DND-41 (cell line): Measurements from ENCODE around the gene CAPRIN1.

ENCODE experiments used
- EZH2 ChIP-seq: IDR thresholded peaks from 3 replicates; pipeline ENCODE4 v1.6.1; 2012; ENCODE audit warnings: borderline replicate concordance, low read depth, mild to moderate bottlenecking, moderate library complexity, low read length, inconsistent platforms; ENCODE audit not compliant: severe bottlenecking
- TF ChIP-seq, protein P1 (sequence below): IDR thresholded peaks from 2 replicates; pipeline ENCODE4 v1.5.1; 2012; ENCODE audit warnings: borderline replicate concordance, low read length, moderate library complexity, mild to moderate bottlenecking; ENCODE audit not compliant: poor library complexity, severe bottlenecking; ENCODE audit errors: extremely low read depth

DNA sequence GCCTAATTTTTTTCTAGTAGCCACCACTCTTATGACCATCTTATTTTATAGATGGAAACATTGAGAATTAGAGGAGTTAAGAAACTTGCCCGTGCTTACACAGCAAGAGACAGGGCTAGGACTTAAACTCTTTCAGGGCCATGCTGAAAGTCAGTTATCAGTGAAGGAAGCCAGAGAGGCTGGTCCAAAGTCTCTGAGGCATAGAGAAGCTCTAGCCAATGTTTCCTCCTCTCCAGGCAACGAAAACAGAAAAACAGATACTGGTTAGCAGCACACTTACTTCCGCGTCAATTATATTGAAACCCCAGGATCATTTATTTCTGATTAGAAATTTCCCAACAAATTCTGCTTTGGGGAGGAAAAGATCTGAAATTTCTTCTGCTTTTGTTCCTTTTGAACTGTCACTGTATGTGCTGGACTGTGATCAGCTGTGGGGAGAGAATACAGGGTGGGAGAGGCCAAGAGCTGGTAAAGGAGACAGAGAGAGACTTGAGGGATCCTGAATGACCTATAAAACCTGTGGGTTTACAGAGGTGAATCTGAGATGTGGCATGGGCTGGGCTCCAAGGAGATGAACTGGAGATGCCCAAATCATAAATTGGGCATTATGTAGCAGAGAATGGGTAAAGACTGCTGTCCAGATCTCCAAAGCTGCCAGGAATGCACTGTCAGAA, 37.5 kb upstream of the CAPRIN1 start:
- TF ChIP-seq EZH2: no peak
- TF ChIP-seq, protein P1, sequence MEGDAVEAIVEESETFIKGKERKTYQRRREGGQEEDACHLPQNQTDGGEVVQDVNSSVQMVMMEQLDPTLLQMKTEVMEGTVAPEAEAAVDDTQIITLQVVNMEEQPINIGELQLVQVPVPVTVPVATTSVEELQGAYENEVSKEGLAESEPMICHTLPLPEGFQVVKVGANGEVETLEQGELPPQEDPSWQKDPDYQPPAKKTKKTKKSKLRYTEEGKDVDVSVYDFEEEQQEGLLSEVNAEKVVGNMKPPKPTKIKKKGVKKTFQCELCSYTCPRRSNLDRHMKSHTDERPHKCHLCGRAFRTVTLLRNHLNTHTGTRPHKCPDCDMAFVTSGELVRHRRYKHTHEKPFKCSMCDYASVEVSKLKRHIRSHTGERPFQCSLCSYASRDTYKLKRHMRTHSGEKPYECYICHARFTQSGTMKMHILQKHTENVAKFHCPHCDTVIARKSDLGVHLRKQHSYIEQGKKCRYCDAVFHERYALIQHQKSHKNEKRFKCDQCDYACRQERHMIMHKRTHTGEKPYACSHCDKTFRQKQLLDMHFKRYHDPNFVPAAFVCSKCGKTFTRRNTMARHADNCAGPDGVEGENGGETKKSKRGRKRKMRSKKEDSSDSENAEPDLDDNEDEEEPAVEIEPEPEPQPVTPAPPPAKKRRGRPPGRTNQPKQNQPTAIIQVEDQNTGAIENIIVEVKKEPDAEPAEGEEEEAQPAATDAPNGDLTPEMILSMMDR: no peak
